Measurements from ENCODE around the gene ZNF468. TPM values are rescaled to one million over a fixed set of nuclear protein-coding genes. Genes with fewer than 3 reads are reported as not detected.
"Not testable (repeated sequence)": the region's sequence is repeated elsewhere in the genome, so short reads cannot be mapped to it uniquely, and the experiment has no call there.

The ZNF468 gene
- total RNA-seq, 1 experiment from 2014 or later: 14.4 TPM

DNA sequence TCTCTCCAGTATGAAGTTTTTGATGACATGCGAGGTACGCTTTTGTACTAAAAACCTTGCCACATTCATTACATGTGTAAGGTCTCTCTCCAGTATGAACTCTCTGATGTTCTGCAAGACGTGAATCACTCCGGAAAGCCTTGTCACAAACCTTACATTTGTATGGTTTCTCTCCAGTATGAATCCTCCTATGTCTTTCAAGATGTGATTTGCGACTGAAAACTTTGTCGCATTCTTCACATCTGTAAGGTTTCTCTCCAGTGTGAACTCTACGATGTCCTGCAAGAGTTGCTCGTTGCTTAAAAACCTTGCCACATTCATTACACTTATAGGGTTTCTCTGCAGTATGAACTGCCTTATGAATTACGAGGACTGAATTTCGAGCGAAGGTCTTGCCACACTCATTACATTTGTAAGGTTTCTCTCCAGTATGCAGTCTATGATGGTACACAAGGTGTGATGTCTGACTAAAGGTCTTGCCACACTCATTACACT, 23.5 kb upstream of the ZNF468 start:
- H3K36me3 ChIP-seq (ENCODE audit: insufficient read depth, low read length, poor library complexity, severe bottlenecking): peaks cover 67% of the 10 kb centered on the region
- POLR2A ChIA-PET (ENCODE audit: low non-redundant PET): no interaction called here
- no TSS peak for BruUV-seq (replicated peaks)

DNA sequence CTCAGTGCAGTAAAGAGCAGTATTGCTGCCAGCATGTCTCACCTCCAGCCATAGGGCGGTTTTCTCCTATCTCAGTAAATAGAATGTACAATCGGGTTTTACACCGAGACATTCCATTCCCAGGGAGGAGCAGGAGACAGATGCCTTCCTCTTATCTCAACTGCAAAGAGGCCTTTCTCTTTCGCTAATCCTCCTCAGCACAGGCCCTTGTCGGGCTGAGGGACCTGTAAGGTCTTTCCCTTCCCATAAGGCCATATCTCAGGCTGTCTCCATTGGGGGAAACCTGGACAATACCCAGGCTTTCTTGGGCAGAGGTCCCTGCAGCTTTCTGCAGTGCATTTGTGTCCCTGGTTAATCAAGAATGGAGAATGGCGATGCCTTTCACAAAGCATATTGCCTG, 15.6 kb upstream of the ZNF468 start:
- H3K27me3 ChIP-seq (replicated peaks; ENCODE audit: insufficient read depth, low read depth, low read length, poor library complexity); CTCF ChIA-PET; H3K27ac ChIP-seq (ENCODE audit: low read depth, low read length, poor library complexity, severe bottlenecking); H3K9me3 ChIP-seq (ENCODE audit: low read depth, low read length, poor library complexity, severe bottlenecking); BruUV-seq (replicated peaks); H3K4me3 ChIP-seq (ENCODE audit: low read depth, low read length, poor library complexity, severe bottlenecking); H3K36me3 ChIP-seq (ENCODE audit: insufficient read depth, low read length, poor library complexity, severe bottlenecking); DNase-seq (ENCODE audit: low spot score); intact Hi-C loops (cut with micrococcal nuclease; ENCODE audit: unreplicated experiment); POLR2A ChIA-PET (ENCODE audit: low non-redundant PET); H3K4me1 ChIP-seq (ENCODE audit: insufficient read depth, low read length, poor library complexity, severe bottlenecking): not testable (repeated sequence)

More for the DNA sequence above, 23.5 kb upstream of the ZNF468 start:
- no peak overlapping the region for H3K27ac ChIP-seq (ENCODE audit: low read depth, low read length, poor library complexity, severe bottlenecking)
- DNase-seq (ENCODE audit: low spot score): no peak
- no peaks in the 10 kb centered on the region for H3K27me3 ChIP-seq (replicated peaks; ENCODE audit: insufficient read depth, low read depth, low read length, poor library complexity)
- no peaks in the 10 kb centered on the region for H3K4me1 ChIP-seq (ENCODE audit: insufficient read depth, low read length, poor library complexity, severe bottlenecking)
- H3K9me3 ChIP-seq (ENCODE audit: low read depth, low read length, poor library complexity, severe bottlenecking): peaks cover 62% of the 10 kb centered on the region
- TF ChIP-seq, protein P1, sequence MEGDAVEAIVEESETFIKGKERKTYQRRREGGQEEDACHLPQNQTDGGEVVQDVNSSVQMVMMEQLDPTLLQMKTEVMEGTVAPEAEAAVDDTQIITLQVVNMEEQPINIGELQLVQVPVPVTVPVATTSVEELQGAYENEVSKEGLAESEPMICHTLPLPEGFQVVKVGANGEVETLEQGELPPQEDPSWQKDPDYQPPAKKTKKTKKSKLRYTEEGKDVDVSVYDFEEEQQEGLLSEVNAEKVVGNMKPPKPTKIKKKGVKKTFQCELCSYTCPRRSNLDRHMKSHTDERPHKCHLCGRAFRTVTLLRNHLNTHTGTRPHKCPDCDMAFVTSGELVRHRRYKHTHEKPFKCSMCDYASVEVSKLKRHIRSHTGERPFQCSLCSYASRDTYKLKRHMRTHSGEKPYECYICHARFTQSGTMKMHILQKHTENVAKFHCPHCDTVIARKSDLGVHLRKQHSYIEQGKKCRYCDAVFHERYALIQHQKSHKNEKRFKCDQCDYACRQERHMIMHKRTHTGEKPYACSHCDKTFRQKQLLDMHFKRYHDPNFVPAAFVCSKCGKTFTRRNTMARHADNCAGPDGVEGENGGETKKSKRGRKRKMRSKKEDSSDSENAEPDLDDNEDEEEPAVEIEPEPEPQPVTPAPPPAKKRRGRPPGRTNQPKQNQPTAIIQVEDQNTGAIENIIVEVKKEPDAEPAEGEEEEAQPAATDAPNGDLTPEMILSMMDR (conservative IDR thresholded peaks at IDR 0.05; ENCODE audit: low read depth, low read length): no peak
- TF ChIP-seq EZH2 (IDR thresholded peaks at IDR 0.05; ENCODE audit: borderline replicate concordance, low read depth, low read length, poor library complexity, severe bottlenecking): no peak
- no peak overlapping the region for H3K4me3 ChIP-seq (ENCODE audit: low read depth, low read length, poor library complexity, severe bottlenecking)
- CTCF ChIA-PET: no interaction called here
- intact Hi-C loops (cut with micrococcal nuclease; ENCODE audit: unreplicated experiment): no loop called here

DNA sequence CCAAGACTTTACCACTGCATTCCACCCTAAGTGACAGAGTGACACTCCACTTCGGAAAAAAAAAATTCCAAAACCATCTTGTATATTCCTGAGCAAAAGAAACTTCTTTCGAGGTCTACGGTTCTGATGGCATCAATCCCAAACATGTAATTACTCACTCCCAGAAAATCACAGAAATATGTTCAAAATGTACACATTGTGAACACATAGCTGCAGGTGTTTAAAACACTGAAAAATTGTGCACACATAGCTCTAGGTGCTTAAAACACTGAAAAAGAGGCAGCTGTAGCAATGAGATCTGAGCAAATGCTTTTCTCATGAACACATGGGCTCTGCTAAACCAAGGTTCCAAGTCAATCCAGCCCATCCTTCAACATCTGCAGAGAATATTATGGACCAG, 14.0 kb upstream of the ZNF468 start:
- Histone ChIP-seq H3K9me3 (ENCODE audit: low read depth, low read length, poor library complexity, severe bottlenecking) (no peaks in the 10 kb centered on the region), H3K27me3 (replicated peaks; ENCODE audit: insufficient read depth, low read depth, low read length, poor library complexity) (no peaks in the 10 kb centered on the region), H3K27ac (ENCODE audit: low read depth, low read length, poor library complexity, severe bottlenecking) (no peak overlapping the region), H3K4me3 (ENCODE audit: low read depth, low read length, poor library complexity, severe bottlenecking) (no peak overlapping the region), H3K4me1 (ENCODE audit: insufficient read depth, low read length, poor library complexity, severe bottlenecking) (no peaks in the 10 kb centered on the region), H3K36me3 (ENCODE audit: insufficient read depth, low read length, poor library complexity, severe bottlenecking) (no peaks in the 10 kb centered on the region)
- no peak for DNase-seq (ENCODE audit: low spot score)
- ChIA-PET CTCF (no interaction called here), POLR2A (ENCODE audit: low non-redundant PET) (no interaction called here)
- intact Hi-C loops (cut with micrococcal nuclease; ENCODE audit: unreplicated experiment): no loop called here
- no TSS peak for BruUV-seq (replicated peaks)
- no peak for TF ChIP-seq EZH2 (IDR thresholded peaks at IDR 0.05; ENCODE audit: borderline replicate concordance, low read depth, low read length, poor library complexity, severe bottlenecking)
- TF ChIP-seq, protein P1 (conservative IDR thresholded peaks at IDR 0.05; ENCODE audit: low read depth, low read length): no peak

DNA sequence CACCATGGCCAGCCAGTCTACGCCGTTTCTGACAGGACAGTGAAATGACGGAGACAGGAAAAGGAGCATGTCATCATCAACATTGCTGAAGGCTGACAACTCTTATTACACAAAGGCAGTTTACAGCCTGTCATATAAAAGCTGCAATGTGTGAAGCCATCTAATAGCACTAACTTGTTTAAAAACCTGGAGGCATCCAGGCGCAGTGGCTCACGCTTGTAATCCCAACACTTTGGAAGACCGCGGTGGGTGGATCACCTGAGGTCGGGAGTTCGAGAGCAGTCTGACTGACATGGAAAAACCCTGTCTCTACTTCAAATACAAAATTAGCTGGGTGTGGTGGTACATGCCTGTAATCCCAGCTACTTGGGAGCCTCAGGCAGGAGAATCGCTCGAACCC, 10.6 kb upstream of the ZNF468 start:
- POLR2A ChIA-PET (ENCODE audit: low non-redundant PET); BruUV-seq (replicated peaks); DNase-seq (ENCODE audit: low spot score); intact Hi-C loops (cut with micrococcal nuclease; ENCODE audit: unreplicated experiment); H3K27me3 ChIP-seq (replicated peaks; ENCODE audit: insufficient read depth, low read depth, low read length, poor library complexity); H3K4me1 ChIP-seq (ENCODE audit: insufficient read depth, low read length, poor library complexity, severe bottlenecking); H3K4me3 ChIP-seq (ENCODE audit: low read depth, low read length, poor library complexity, severe bottlenecking); H3K36me3 ChIP-seq (ENCODE audit: insufficient read depth, low read length, poor library complexity, severe bottlenecking); CTCF ChIA-PET; H3K27ac ChIP-seq (ENCODE audit: low read depth, low read length, poor library complexity, severe bottlenecking); H3K9me3 ChIP-seq (ENCODE audit: low read depth, low read length, poor library complexity, severe bottlenecking): not testable (repeated sequence)

DNA sequence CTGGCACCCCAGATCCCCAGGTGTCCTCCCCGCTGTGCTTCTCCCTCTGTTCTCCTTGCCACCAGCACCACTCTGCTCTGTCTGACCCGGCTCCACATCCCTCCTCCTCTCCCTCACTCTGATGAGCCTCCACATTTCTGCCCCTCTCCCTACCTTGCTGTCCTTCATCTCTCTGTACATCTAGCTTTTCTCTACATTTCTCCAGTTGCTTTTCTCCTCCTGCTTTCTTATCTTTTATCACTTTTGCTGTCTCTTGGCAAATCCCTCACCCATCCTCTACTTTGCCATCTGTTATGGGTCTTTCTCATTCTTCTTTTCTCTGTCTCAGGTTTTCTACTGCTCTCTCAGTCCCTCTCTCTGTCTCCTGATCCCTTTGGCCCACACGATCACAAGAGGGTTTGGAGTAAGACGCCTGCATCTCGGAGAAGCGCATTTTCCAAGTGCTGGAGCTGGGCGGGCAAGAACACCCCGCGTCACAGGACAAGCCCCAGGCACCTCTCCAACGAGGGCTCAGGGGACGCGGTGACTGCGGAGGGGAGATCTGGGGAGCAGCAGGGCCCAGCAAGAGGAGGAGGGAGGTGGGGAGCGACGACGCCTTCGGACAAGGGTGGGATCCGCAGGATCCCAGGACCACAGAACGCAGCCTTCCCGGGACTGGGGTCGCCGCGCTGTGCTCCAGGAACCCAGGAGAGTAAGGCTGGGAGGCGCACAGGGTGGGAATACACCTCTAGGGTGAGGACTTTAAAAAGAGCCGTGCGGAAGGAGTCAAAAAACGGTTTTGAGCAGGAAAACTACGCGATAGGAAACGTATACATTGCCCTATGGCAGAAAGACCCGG, 660 bp downstream of the ZNF468 start:
- peak overlapping the region; percentile 54 for H3K4me3 ChIP-seq (ENCODE audit: low read depth, low read length, poor library complexity, severe bottlenecking)
- H3K36me3 ChIP-seq (ENCODE audit: insufficient read depth, low read length, poor library complexity, severe bottlenecking); H3K27ac ChIP-seq (ENCODE audit: low read depth, low read length, poor library complexity, severe bottlenecking); intact Hi-C loops (cut with micrococcal nuclease; ENCODE audit: unreplicated experiment); H3K4me1 ChIP-seq (ENCODE audit: insufficient read depth, low read length, poor library complexity, severe bottlenecking); POLR2A ChIA-PET (ENCODE audit: low non-redundant PET); CTCF ChIA-PET; DNase-seq (ENCODE audit: low spot score); H3K9me3 ChIP-seq (ENCODE audit: low read depth, low read length, poor library complexity, severe bottlenecking); H3K27me3 ChIP-seq (replicated peaks; ENCODE audit: insufficient read depth, low read depth, low read length, poor library complexity): not testable (repeated sequence)
- TSS peak; percentile 60 for BruUV-seq (replicated peaks)

DNA sequence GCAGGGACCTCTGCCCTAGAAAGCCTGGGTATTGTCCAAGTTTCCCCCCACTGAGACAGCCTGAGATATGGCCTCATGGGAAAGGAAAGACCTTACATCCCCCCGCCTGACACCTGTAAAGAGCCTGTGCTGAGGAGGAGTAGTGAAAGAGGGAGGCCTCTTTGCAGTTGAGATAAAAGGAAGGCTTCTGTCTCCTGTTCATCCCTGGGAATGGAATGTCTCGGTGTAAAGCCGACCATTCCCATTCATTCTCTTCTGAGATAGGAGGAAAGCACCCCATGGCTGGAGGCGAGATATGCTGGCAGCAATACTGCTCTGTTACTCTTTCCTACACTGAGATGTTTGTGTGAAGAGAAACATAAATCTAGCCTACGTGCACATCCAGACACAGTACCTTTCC, 10.1 kb downstream of the ZNF468 start:
- CTCF ChIA-PET; POLR2A ChIA-PET (ENCODE audit: low non-redundant PET); BruUV-seq (replicated peaks): not testable (repeated sequence)

More for the DNA sequence above, 10.1 kb downstream of the ZNF468 start:
- Histone ChIP-seq H3K9me3 (ENCODE audit: low read depth, low read length, poor library complexity, severe bottlenecking) (peaks cover 13% of the 10 kb centered on the region), H3K36me3 (ENCODE audit: insufficient read depth, low read length, poor library complexity, severe bottlenecking) (peaks cover 55% of the 10 kb centered on the region)
- intact Hi-C loops (cut with micrococcal nuclease; ENCODE audit: unreplicated experiment); H3K27me3 ChIP-seq (replicated peaks; ENCODE audit: insufficient read depth, low read depth, low read length, poor library complexity); DNase-seq (ENCODE audit: low spot score); H3K4me3 ChIP-seq (ENCODE audit: low read depth, low read length, poor library complexity, severe bottlenecking); H3K4me1 ChIP-seq (ENCODE audit: insufficient read depth, low read length, poor library complexity, severe bottlenecking); H3K27ac ChIP-seq (ENCODE audit: low read depth, low read length, poor library complexity, severe bottlenecking): not testable (repeated sequence)
